Stimulated activated naive CD4-positive, alpha-beta T cell (primary cell): Measurements from ENCODE around the gene SENP1.
A peak's percentile ranks its signal among the peaks of the same experiment; 100 is the strongest.
"Not testable (repeated sequence)": the region's sequence is repeated elsewhere in the genome, so short reads cannot be mapped to it uniquely, and the experiment has no call there.

ENCODE experiments used
- DNase-seq, 6 experiments: peaks; one replicate each; lab custom pipeline; 2025; lab: John Stamatoyannopoulos, UW

Gene SENP1

GRCh38 chr12:48105867-48106680 is at the start of gene SENP1:
Gene SENP1, minus strand, starts transcription at chr12:48106079. Its CDS starts 4,607 bp downstream, at chr12:48101472.
- peak; percentile 79 to 99 (median 92) for DNase-seq

DNA sequence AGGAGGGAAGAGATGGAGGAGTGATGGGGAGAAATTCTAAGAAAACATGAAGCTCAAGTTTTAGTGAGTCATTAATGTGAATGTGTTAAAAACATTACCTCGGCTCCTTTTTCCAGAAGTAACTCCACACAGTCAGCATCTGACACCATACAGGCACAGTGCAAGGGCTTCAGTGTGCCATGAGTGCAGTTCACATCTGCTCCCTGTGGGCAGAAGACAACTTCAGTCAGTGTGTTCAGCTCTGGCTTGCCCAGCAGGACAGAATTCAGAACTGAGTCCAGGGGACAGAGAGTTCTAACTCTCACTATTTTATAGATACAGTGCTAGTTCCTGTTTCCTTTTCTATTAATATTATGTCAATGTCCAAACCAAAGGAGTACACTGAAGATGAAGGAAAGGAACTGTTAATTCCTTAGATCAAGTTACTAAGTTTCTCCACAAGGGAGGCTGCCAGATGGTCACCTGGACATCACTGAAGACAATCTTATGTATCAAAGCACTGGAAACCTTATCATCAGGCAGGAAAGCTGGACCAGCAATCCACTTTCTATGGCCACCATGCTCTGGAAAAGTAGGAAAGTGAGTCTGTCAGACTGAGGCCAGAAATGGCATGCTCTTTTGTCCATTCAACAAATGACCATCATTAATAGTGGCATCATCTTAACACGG is 45.4 kb upstream of the SENP1 start:
- DNase-seq: no peak

DNA sequence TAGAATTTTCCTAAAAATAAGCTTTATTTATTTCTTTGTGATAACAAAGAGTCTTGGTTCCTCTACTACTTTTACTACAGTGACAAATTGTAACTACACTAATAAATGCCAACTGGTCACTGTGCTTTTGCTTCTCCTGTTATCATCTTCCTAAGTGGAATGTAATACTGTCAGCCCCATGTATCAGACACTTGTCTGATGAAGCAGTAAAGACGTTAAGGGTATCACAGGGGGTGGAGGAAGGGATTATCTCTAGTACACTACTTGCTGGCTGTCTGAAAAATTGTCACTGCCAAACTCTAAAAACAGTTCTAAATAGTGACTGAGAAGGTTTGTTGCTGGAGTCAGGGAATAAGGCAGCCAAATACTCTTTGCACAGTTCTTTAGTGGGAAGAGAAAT is 40.1 kb upstream of the SENP1 start:
- DNase-seq: no peak

GRCh38 chr12:48143898-48144297 is 38.0 kb upstream of the SENP1 start:
- no peak for DNase-seq

DNA sequence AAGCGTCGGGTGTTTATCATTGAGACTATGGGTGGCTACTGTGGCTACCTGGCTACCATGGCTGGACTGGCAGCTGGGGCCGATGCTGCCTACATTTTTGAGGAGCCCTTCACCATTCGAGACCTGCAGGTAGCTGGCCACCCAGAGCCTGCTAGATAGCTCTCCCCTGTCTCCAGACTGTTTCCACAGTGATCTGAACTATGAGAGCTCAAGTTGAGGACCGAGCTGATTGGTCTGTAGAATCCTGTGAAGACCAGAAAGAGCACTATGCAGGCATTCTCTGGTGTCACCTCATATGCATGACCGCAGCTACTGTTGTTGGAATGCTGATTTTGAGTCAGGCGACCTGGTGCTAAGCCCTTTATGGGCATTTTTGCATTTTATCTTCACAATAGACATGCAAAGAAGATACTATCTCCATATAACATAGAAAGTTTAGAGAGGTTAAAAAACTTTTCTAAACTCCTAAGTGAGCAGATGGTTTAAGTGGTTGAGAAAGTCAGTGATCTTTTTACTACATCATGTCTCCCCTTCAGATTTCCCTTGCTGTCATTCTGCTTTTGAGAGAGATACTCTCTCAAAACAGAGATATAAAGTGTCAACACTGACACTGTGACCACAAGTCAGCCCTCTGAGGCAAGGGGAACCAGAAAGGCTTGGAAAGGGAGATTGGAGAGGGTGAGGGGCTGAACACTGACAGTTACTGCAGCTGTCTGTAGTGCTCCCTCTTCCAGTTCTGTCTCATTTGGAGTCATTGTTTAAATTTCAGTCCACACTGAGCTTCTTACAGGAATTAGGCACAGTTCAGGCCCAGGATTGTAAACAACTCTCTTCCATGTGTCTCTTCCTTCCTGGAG is 37.2 kb upstream of the SENP1 start:
- no peak for DNase-seq

DNA sequence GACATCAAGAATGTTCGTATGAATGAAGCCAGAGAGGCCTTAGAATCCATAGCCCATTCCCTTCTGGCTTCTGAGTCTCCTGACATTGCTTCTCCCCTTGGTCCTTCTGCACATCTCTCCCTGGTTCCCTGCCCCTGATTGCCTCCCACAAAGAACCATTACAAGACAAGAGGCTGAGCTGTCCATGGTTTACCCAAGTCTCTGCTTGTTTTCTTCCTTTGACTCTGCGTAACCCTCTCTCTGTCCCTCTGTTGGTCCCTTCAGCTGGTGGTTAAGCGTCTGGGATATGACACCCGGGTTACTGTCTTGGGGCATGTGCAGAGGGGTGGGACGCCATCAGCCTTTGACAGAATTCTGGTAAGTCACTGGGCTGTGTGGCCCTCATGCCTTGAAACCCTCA is 29.1 kb upstream of the SENP1 start:
- DNase-seq: no peak

GRCh38 chr12:48132826-48133225 is 26.9 kb upstream of the SENP1 start:
- DNase-seq: no peak

DNA sequence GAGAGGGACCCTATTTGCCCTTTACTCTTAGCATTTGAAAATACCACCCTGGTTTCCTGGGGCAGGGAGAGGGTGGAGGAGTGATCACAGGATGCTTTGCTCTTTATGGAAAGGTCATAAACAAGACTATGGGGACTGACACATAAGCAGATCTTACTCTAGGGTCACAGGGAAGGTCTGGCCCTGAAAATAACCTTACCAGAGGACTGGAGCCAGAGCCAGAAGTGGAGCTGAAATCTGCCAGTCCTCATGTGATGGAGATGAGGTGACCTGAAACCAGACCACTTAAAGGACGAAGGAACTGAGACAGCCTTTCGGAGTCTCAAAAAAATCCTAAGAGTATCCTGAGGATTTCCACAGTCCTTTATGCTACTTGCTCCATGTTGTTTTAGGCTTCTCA is 25.6 kb upstream of the SENP1 start:
- no peak for DNase-seq

GRCh38 chr12:48129376-48129775 is 23.5 kb upstream of the SENP1 start:
- DNase-seq: no peak

GRCh38 chr12:48128800-48129199 is 22.9 kb upstream of the SENP1 start:
- DNase-seq: no peak

GRCh38 chr12:48126953-48127630 is 21.2 kb upstream of the SENP1 start:
- no peak for DNase-seq

- no peak for DNase-seq
These were observed 20.1 kb upstream of the SENP1 start for GRCh38 chr12:48125985-48126384.

- not testable (repeated sequence) for DNase-seq
These were observed 19.7 kb upstream of the SENP1 start for GRCh38 chr12:48125542-48125941.

- DNase-seq: no peak
These were observed 17.3 kb upstream of the SENP1 start for GRCh38 chr12:48123169-48123568.

GRCh38 chr12:48122065-48122834 is 16.4 kb upstream of the SENP1 start:
- DNase-seq: no peak

DNA sequence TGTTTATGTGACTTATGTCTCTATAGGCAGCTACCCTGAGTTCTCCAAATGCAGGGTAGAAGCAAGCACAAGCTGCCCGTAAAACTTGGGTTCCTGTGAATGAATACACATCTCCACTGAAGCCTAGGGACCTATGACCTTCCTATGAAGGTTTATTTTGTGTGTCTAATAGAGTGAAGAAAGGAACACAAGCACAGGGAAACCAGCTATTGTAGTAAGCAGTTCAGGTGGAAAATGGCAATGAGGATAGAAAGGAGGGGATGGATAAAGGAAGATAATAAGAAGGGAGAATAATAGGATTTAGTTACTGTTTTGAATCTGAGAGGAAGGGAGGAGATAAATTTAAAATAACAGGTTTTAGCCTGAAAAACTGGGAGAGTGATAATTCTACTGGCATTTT is 15.6 kb upstream of the SENP1 start:
- no peak for DNase-seq

DNA sequence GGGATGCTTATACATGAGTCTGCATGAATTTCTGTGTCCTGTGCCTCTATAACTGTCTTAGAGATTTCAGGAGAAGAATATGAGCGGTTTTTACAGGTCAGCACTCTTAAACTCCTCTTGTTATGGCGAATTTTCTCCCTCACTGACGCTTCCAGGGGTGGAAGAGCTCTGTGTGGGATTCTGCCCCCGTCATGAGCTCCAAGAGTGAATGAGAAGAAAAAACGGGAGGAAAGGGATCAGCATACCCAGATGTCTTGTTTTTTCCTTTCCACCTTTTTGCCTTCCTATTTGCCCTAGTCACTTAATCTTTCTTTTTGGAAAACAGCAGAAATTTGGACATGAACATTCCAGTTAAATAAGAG is 13.9 kb upstream of the SENP1 start:
- DNase-seq: no peak

GRCh38 chr12:48119078-48119833 is 13.4 kb upstream of the SENP1 start, which contains the start of gene PFKM:
Gene PFKM, plus strand, starts transcription at chr12:48119364. Its CDS starts 3,411 bp downstream, at chr12:48122775.
- peak; percentile 27 to 64 (median 50) for DNase-seq

GRCh38 chr12:48118284-48118871 is 12.5 kb upstream of the SENP1 start:
- DNase-seq: no peak

DNA sequence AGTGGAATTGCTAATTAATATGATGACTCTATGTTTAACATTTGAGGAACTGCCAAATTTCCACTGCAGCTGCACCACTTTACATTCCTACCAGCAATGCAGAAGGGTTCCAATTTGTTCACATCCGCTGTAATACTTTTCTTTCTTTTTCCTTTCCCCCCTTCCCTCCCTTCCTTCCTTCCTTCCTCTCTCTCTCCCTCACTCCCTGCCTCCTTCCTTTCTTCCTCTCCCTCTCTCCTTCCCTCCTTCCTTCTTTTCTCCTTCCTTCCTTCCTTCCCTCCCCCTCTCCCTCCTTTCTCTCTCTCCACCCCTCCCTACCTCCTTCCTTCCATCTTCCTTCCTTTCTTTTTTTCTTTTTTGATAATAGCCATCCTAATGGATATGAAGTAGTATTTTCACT is 10.1 kb upstream of the SENP1 start:
- DNase-seq: no peak
